CD4-positive, alpha-beta T cell treated with Interleukin-17A for 4 hours (primary cell): ENCODE measurements around the gene UNC119.

ENCODE experiments used
- DNase-seq: peaks from one replicate; pipeline ENCODE4 v3.0.0-alpha.2; 2020; ENCODE audit warnings: mixed read lengths

Gene UNC119

DNA sequence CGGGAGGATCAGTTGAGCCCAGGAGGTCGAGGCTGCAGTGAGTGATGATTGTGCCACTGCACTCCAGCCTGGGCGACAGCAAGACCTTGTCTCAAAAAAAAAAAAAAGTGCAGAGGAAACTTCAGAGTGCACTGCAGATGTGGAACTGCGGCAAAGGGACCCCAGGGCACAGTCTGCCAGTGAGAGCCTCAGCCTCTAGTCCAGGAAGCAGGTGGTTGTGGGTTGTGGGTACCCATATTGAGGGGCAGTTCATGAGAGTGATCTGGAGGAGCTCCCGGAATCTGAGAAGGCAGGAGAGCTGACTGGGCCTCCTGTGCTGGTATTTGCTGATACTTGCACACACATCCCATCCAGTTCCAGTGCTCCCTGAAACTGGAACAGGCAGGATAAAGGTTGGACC, 33.2 kb downstream of the UNC119 start:
- DNase-seq, result no peak

DNA sequence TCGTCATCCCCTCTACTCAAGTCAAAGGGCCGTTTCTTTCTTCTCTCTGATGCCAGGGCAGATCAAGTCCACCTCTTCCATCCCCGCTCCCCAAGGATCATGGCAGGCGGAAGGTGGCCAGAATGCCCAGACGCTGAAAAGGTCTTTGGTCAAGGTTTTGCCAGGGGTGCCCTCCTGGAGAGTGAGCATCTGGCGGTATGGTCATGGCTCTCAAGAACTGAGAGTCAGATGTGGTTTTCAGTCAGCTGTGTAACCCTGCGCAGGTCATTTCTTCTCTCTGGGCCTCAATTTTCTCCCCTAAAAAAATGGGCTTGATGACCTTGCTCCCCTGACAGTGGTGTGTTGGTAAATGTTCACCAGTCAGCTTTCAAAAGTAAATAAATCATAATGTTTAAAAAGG, 33.8 kb downstream of the UNC119 start:
- no peak for DNase-seq

DNA sequence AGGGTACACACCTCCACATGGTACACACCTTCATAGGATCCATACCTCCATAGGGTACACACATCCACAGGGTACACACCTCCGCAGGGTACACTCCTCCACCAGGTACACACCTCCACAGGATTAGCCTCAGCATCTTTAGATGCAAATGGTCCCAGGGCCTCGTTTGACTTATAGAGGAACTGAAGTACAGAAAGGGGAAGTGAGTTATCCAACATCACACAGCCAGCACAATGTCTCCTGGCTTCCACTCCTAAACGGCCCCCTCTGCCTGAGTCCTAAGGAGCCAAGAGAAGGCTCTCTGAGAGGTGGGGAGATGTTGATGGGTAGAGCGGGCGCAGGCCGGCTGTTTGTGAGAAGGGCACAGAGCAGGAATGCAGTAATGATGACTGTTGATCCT, 34.3 kb downstream of the UNC119 start:
- no peak for DNase-seq

DNA sequence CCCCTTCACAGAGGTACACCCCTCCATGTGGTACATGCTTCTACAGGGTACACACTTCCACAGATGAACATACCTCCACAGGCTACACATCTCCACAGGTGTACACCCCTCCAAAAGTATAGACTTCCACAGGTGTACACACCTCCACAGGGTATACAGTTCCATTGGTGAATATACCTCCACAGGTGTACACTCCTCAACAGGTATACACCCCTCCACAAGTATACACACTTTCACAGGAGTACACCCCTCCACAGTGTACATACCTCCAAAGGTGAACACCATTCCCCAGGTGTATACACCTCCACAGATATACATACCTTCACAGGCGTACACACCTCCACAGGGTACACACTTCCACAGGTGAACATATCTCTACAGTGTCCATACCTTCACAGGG, 36.9 kb downstream of the UNC119 start:
- DNase-seq, result no peak

DNA sequence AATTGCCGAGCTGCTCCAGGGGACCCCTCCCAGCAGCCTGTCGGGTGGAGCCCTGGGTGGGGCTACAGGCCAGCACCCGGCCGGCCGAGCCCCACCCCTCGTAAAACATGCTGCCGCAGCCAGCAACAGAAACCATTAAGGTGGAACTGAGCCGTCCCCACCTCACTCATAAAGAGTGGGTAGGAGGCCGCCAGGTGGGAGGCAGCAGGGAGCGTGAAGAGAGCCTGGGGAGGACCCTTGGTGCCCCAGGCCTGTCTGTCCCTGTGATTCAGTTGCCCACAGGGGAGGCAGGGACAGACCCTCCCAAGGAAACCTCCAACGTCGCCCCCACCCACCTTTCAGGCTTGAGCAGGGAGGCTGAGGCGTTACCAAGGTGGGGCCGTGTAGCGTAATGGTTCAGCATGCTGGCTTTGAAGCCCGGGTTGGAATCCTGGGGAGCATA, 37.8 kb downstream of the UNC119 start:
- DNase-seq, result no peak

DNA sequence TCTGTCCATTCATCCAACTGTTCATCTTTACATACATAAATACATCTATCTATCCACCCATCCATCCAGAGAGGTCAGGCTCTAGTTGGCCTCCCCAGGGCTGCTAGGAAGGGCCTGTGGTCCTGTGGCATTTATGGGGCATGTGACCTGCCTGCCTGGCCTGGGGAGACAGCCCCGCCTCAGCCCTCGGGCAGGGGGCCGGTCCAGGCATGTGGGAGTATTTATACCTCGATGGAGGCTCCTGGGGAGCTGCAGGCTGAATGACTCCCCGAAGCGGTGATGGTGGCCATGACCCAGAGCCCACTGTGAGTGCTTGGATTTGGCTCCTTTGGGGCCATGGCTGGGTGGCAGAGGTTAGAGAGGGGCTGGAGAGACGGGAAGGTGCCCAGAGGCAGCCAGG, 38.9 kb downstream of the UNC119 start:
- DNase-seq, result no peak

DNA sequence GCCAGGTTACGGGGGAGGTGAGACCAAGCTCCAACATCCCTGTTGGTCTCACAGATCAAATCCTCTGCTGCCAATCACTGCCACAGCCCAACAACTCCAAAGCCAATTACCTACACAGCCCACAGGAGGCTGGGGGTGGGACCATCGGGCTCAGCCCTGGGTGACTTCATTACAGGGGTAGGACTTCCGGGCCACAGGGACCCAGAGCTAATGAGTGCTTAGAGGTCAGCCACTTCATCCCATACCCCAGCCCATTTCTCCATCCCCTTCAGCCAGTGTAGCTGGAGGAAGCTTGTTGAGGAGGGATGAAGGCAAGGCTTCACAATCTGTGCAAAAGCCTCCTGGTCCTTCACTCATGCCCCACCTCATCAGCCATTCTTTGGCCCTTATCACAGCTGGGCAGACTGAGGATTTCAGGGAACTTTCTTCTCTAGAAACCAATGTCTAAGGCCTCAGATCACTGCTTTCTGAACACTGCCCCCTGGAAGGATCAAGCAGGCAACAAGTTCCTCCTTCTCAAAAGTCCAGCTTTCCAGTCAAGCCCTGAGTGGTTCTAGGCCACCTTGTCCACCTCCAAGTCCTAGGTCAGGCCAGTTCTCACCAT, 40.5 kb downstream of the UNC119 start:
- no peak for DNase-seq

DNA sequence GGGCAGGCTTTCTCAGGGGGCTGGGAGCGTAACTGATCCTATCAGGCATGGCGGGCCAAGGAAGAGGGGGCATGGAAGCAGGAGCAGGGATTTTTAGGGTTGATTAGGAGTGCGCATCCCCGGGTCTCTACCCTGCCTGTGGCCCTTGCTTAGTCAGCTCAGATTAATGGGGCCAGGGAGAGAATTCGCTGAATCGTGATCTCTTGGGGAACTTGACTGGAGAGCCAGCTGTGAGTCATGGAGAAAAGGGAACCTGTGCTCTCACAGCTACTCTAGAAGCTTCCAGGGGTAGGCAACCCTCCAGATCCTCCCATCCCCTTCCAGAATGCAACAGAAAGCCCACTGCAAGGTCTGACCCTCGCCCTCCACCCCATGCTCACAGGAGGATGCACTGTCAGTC, 42.6 kb downstream of the UNC119 start:
- no peak for DNase-seq

DNA sequence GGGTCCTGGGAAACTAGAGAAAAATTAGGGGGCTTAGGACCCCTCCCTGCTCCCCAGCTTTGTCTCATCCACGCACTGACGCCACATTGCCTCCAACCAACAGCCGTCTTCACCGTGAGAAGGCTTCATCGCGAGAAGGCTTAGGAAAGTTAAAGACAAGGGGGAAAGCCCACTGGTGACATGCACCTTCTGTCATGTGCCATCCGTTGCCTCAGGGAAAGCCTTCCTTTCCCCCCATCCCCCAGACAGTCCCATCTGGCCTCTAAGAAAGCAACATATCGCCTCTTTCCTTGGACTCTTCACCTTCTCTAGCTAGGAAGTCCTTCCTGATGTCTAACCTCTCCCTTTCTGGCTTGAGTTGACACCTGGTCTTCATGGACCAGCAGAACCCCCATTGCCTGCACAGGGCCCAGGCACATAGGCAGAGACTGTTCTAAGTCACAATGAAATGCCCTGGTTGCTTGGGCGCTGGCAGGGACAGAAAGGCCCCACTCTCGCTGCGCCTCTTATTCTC, 44.2 kb downstream of the UNC119 start:
- no peak for DNase-seq

DNA sequence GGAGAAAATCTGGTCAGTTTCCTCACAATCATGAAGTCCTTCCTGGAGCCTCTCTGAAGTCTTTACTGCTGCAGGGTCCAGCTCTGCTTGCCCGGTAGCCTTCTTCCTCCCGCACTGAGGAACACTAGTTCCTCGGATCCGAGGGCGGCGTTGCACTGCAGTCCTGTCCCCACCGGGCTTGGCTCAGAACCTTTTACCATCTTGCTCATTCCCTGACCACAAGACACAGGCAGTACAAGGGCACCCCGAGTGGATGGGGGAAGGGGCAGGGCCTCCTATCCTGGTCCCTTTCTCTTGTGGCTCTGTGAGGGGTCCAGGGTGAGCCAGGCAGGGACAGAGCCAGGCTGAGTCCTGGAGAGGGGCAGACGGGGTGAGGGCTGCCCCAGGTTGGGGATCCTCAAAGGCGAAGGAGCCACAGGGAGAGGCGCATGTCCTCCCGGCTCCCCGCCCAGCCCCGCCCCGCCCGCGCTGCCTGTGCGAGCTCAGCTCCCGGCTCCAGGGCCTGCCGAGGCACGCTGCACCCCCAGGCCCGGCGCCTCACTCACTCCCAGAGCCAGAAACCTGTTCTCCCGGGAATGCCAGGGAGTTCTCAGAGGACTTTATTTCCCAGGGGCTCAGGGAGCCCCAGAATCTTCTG, 44.7 kb downstream of the UNC119 start:
- DNase-seq, result no peak

DNA sequence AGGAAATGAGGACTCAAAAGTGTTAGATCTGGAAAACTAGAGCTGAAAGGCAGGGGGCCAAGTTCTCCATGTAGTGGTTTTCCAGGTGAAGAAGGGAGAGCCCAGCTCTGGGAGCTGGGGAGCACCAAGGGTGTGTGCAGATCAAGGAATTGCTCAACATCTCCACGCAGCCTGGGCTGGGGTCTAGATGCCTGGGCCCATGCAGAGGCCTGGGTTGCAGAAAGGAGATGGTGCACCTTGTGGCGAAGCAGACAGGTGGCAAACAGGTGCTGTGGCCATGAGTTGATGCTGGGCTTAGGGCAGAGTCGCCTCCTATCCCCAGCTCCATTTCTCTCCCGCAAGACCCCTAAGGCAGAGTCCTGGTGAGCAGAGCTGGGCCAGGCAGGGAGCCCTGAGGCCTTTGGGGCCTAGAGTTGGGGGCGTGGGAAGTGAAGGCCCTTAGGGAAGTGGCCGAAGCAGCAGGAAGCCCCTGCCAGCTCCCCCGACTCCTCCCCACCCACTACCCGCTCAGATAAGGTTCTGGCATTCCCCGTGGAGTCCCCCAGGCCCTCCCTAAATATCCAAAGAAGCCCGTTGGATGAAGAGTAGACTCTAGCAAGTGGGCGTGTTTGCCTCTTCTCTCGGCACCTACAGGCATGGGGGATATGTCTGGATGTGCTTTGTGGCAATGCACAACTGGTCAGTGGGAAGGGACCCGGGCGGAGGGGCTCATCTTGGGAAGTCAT, 45.5 kb downstream of the UNC119 start:
- DNase-seq, result no peak

DNA sequence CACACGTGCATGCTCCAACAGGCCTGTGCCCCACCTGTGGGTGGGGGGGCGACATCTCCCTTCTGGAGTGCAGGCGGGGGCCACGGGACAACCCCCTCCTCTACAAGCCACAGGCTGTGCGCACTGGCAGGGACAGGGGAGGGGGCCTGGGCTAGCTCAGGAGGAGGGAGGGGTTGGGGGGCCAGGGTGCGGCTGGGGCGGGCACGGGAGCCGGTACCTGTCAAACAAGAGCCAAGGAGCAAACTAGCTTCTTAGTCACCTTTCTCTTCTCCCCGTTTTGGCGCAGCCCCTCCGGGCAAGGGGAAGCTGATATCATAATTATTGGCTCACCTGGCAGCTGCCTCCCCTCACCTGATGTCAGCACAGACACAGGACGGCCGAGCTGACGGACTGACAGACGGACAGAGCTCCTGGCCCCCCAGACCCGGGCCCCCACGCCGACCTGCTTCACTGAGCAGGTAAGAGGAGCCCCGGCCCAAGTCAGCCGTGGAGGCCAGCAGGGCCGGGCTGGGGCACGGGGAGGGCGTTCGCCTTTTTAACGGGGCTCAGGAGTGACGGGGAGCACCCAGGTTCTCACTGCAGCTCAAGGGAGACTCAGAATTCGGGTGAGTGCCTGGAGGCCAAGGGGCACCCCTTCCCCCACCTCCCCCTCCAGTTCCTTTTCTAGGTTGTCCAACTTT, 46.3 kb downstream of the UNC119 start, which contains the start of gene FOXN1:
FOXN1 (plus strand) TSS at position 363 of the 680 bp plus-strand sequence. CDS start 17,622 bp downstream, outside the sequence.
- no peak for DNase-seq

DNA sequence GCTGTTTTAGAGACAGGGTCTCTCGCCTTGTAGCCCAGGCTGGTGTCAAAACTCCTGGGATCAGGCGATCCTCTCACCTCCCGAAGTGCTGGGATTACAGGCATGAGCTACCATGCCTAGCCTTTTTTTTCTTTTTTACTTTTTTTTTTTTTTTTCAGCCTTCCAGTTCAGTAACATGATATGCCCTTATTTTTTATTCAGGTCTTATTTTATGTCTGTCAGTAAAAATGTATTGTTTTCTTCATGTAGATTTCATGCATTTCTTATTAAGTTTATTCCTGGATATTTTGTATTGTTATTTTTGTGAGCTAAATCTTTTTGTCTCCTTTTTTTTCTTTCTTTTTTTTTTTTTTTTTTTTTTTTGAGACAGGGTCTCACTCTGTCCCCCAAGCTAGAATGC, 49.0 kb downstream of the UNC119 start:
- DNase-seq, result no peak

DNA sequence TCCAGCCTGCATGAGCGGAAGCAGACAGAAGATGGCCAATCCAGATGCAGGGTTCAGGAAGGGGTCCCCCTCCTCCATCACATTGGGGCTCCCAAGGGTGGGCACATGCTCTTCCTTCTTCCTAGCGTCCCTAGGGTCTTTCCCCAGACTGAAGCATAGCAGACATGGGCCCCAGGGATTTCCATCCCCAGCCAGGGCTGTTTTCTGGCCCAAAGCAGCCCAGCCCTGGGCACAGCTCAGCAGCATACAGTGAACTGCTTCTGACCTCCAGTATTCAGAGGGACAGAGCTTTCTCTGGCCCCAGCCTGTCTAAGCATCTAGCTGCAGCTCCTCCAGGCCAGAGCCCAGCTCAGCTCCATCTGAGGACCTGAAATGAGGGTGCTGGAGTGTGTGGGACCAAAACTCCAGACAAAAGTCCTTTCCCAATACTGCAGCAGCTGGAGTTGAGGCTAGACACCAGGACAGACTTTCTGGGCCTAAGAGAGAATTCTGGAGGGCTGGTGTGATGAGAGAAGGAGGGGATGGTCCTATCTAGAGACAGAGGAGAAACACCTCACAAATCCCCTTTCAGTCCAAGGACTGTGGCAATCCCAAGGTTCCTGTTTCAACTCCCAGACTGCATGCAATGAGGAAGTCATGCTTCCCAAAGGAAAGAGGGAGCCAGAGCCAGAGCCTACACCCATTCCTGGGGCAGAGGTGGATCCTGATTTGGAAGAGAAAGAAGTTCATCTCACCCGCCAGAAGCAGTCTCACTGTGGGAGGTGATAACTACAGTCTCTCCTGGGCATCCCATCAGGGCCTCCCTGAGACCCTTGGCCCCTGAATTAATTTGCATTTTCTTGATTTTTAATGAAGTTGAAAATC, 50.8 kb downstream of the UNC119 start:
- DNase-seq, result no peak

DNA sequence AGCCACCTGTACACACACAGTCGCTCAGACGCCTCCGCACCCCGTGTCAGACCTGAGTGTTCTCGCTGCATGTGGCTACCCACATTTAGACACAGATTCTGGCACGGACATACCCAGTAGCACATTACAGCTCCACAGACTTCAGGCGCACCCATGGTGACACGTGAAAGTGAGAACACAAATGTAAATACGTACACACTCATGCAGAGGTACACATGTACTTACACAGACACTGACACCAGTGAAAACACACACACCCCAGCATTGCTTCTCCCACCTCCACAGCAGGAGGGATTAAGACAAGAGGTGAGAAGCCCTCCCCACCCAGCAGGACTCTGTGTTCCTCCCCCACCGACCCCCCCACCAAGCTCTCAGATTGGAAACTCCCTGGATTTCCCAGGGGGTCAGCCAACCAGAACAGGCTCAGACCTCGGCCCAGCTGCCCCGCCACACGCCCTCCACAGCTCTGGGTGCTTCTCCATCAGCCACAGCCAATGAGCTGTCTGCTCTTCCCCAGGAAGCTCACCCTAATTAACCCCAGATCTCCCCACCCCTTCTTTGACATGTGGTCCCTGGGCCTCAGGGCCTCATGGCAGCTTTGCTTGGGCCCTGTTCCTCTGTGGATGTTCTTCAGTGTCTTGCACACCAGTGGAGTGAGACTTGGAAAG, 51.6 kb downstream of the UNC119 start:
- no peak for DNase-seq

DNA sequence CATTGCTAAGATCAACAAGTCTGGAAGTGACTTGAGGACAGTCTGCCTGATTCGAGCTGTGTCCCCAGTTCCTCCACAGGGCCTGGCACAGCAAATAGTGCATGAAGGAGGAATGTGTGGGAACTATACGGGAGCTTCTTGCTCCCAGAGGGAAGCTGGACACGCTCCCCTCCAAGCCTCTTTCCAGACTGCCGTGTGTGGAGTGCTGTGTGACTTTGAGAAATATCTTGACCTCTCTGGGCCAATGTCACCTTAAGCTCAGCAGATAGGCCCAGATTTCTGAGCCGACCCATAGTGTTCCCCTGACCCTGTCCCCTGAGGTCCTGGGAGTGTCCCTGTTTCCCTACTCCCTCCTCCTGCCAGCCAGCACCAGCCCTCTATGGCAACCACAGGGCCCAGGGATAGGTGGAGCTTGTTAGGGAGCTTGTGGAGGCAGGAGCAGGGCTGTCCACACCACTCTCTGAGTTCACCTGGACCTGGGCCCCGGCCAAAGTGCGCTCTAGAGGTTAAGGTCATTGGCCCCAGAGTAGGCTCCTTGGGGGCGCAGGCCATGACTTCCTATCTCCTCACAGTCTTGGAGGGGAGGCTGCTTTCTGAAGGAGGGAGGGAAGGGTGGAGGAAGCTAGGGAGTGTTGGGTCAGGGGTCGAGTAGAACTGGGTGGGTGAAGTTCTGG, 52.6 kb downstream of the UNC119 start:
- DNase-seq, result no peak

DNA sequence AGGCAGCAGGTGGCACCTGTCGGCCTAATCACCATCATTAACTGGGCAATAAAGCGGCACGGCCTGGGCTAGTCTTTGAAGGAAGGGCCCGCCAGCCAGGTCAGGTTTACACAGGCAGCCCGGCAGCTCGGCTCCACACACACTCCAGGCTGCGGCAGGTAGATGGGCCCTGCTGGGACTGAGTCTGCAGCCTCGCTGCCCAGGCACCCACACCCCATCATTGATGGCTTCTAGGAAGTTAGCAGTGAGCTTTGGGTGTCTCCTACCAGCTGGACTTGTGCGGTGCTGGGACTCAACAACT, 53.1 kb downstream of the UNC119 start:
- no peak for DNase-seq

DNA sequence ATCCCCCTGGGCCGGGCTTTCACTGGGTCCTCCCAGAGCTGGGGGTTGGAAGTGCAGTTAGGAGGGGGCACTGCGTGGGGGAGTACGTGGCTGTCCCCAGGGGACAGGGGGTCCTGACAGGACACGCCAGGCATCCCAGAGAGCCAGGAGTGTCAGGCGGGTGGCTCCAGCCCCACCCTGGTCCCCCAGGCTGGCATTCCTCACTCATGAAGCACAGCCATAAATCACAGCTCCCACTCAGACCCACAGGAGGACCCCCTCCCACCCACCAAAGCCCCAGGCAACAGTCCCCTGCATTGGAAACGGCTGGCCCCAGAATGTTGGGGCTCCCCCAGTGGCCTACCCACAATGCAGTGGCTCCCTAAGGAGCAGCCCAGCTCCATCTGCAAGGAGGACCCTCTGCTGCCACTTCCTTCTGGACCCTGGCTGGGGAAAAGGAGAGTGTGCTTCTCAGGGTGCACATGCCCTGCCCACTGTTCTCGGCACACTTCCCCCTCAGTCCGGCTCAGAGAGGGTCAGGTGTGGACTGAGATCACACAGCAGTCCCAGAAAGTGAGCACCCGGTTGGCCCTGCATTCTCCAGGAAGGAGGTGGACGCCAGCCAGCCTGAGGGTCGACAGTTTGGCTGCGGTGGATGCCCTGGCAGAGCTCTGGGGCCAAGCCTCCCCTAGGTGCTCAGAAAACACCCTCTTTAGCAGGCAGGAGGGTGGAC, 53.6 kb downstream of the UNC119 start:
- DNase-seq, result no peak

DNA sequence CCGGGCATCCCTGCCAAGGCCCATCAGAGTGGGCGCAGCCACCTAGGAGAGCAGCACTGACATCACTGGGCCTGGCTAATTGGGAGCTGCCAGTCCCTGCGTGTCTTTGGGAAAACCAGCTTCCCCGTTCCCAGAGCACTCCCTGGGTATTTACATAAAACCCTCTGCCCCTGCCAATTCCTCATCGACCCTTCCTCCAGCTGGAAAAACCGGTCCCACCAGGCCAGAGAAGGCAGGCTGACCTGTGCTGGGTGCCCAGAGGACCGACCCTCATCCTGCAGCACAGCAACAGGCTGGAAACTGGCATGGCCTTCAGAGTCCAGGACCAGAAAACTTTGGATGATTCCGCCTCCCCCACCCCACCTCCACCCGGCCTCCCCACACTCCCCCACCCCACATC, 54.5 kb downstream of the UNC119 start:
- DNase-seq, result no peak
